ENCODE results near the gene EXOSC9. TPM values are rescaled to one million over a fixed set of nuclear protein-coding genes. Genes with fewer than 3 reads are reported as not detected.

Gene EXOSC9
- total RNA-seq, 1 donor from 2014 or later: 10.6 TPM

Other genes starting within 250 kb of the EXOSC9 start
- 197 TPM for gene ANXA5, start 104.3 kb upstream of the EXOSC9 start, total RNA-seq
- gene SMIM43, start 36.2 kb upstream of the EXOSC9 start, total RNA-seq: not detected
- gene CCNA2, start 22.6 kb downstream of the EXOSC9 start, total RNA-seq: 5.4 TPM
- gene BBS7, start 69.2 kb downstream of the EXOSC9 start, total RNA-seq: 19.2 TPM
- gene TRPC3, start 150.7 kb downstream of the EXOSC9 start, total RNA-seq: 0.98 TPM